GM20431 (cell line): ENCODE measurements around the gene ILK.

Experiments used
- in situ Hi-C: fragments of 300-500 bp; cut with MseI, MboI; formaldehyde crosslinking; loops from one replicate; pipeline ENCODE4 v1.15.0; 2020; ENCODE audit warnings: low sequenced_read_pairs; ENCODE audit not compliant: unreplicated experiment

ILK gene

GRCh38 chr11:6653097-6653496 lies 49.5 kb downstream of the ILK start:
- in situ Hi-C loops, result no loop called here

DNA sequence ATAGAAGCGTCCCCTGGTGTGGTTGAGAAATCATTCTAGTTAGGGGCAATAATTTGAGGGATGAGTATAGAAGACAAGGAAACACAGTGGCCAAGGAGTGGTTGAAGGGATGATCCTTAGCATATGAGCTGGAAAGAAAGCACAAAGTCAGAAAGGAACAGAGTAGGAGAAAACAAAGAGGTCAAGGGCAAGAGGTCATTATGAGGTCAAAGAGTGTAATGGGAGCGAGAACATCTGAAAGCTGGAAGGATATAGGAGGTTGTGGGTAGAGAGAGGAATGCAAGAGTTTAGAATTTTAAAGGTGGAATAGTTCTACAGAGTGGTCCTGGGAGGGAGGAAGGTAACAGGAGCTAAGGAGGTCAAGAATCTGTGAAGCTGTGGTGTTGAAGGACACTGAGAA lies 50.1 kb downstream of the ILK start:
- in situ Hi-C loops, result no loop called here

DNA sequence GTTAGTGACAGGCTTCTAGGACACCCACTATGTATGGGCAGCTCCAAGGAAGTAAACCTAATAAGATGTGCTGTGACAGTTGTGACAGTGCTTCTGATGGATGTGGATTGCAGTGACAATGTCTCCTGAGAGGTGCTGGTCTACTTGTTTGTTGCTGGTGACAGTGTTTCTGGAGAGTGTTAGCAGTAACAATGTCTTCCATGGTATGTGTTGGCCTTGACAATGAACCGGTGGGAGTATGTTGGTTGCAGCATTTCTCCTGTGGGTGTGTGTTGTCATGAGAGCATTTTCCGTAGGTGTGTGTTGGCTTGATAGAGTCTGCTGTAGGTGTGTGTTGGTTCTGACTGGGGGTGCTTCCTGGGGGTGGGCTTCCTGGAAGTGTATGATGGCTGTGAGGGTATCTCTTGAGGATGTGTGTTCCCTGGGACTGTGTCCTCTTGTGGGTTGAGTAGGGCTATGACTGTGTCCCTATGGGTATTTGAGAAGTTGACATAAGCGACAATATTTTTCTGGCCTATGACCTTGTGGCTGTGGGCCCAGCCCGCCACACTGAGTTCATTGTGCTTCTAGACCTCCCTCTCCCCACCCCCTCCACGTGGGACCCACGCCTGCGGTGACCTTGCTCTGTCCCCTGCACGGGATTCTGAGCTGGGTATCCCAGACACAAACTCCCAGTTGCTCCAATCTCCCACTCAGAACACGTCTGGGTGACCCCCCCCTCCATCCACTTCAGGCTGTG lies 50.9 kb downstream of the ILK start:
- in situ Hi-C loops, result no loop called here

- in situ Hi-C loops, result no loop called here
These were observed 51.6 kb downstream of the ILK start for GRCh38 chr11:6655020-6655789.

GRCh38 chr11:6655790-6656583 lies 52.4 kb downstream of the ILK start, which contains the start of gene DCHS1:
Gene DCHS1, minus strand, starts transcription at chr11:6655809. Its CDS starts 14,196 bp downstream, at chr11:6641613.
- in situ Hi-C loops, result no loop called here

GRCh38 chr11:6656584-6656915 lies 53.0 kb downstream of the ILK start:
- in situ Hi-C loops, result no loop called here

- in situ Hi-C loops, result no loop called here
These were observed 53.4 kb downstream of the ILK start for GRCh38 chr11:6656936-6657335.

GRCh38 chr11:6657346-6657745 lies 53.8 kb downstream of the ILK start:
- in situ Hi-C loops, result no loop called here

- in situ Hi-C loops, result no loop called here
These were observed 55.1 kb downstream of the ILK start for GRCh38 chr11:6658647-6659046.
